B cell (primary cell): Measurements from ENCODE around the gene CEND1. TPM values are rescaled to one million over a fixed set of nuclear protein-coding genes. Genes with fewer than 3 reads are reported as not detected.

Source experiments
- ATAC-seq: fragments of 200-7000 bp; cut with Tn5 transposase; one replicate; pipeline ENCODE4 v1.10.0; 2021; ENCODE audit warnings: low read depth, mild to moderate bottlenecking, moderate number of reproducible peaks, moderate library complexity
- CTCF ChIA-PET: fragments of 350-600 bp; sonication (Branson Sonifier 250); formaldehyde crosslinking; loops from one replicate; lab custom pipeline; 2021; ENCODE audit warnings: antibody characterized with exemption, inconsistent platforms; lab: Charles Lee
- POLR2A ChIA-PET: fragments of 350-600 bp; sonication (Branson Sonifier 250); formaldehyde crosslinking; loops from one replicate; lab custom pipeline; 2021; ENCODE audit warnings: antibody characterized with exemption; lab: Charles Lee
- DNase-seq: peaks from one replicate; pipeline ENCODE4 v3.0.0; 2013
- H2AFZ ChIP-seq: 2 replicates; pipeline ENCODE4 v1.6.1; 2012; ENCODE audit warnings: mild to moderate bottlenecking, low read depth, low read length; ENCODE audit not compliant: insufficient read depth, poor library complexity, severe bottlenecking
- H3K27ac ChIP-seq, 2 donors: 1 replicate in 1 of 2; 2 replicates in 1 of 2; pipeline ENCODE4 v1.5.1; 2012 to 2013; ENCODE audit warnings: low read length in 2 of 2, mild to moderate bottlenecking in 2 of 2, moderate library complexity in 1 of 2
- H3K27me3 ChIP-seq, 4 experiments: fragments of 200-600 bp in 1 of 4; sonication (generic) in 1 of 4; replicated peaks in 1 of 4; 1 replicate in 2 of 4; 2 replicates in 2 of 4; pipeline versions ENCODE4 v1.6.1 to v1.7.0; 2013 to 2016; ENCODE audit warnings: low read length in 3 of 4, mild to moderate bottlenecking in 2 of 4, mixed read lengths in 1 of 4, moderate library complexity in 1 of 4; ENCODE audit not compliant: insufficient read depth in 4 of 4, control insufficient read depth in 3 of 4; ENCODE audit errors: control extremely low read depth in 1 of 4
- H3K36me3 ChIP-seq, 2 experiments: replicated peaks in 1 of 2; 1 replicate in 1 of 2; 2 replicates in 1 of 2; pipeline versions ENCODE4 v1.6.1 to v1.7.1; 2013; ENCODE audit warnings: low read length in 1 of 2; ENCODE audit not compliant: insufficient read depth in 2 of 2, control insufficient read depth in 1 of 2; ENCODE audit errors: control extremely low read depth in 1 of 2, extremely low read depth in 1 of 2
- H3K4me1 ChIP-seq, 2 donors: fragments of 200-600 bp in 1 of 2; sonication (generic) in 1 of 2; 1 replicate in 1 of 2; 2 replicates in 1 of 2; pipeline versions ENCODE4 v1.5.1 to v1.6.1; 2013 to 2017; ENCODE audit warnings: low read length in 2 of 2; ENCODE audit not compliant: control insufficient read depth in 2 of 2, insufficient read depth in 2 of 2
- H3K4me2 ChIP-seq: replicated peaks from 2 replicates; pipeline ENCODE3; 2012; ENCODE audit warnings: mild to moderate bottlenecking, low read depth, low read length; ENCODE audit not compliant: poor library complexity, severe bottlenecking
- H3K4me3 ChIP-seq, 5 experiments: fragments of 200-600 bp in 1 of 5; sonication (generic) in 1 of 5; 1 replicate in 3 of 5; 2 replicates in 2 of 5; pipeline versions ENCODE4 v1.5.1 to v1.7.0; 2011 to 2016; ENCODE audit warnings: low read length in 4 of 5, mild to moderate bottlenecking in 4 of 5, low read depth in 2 of 5, control low read depth in 1 of 5, moderate library complexity in 1 of 5; ENCODE audit not compliant: insufficient read depth in 1 of 5; ENCODE audit errors: control extremely low read depth in 1 of 5, extremely low read depth in 1 of 5
- H3K79me2 ChIP-seq: fragments of 200-600 bp; sonication (generic); one replicate; pipeline ENCODE4 v1.6.0; 2016; ENCODE audit warnings: low read length; ENCODE audit not compliant: control insufficient read depth, insufficient read depth
- H3K9ac ChIP-seq: fragments of 200-600 bp; sonication (generic); 2 replicates; pipeline ENCODE4 v1.6.1; 2017; ENCODE audit warnings: mild to moderate bottlenecking, low read length, moderate library complexity
- H3K9me3 ChIP-seq, 3 donors: one replicate each; pipeline versions ENCODE4 v1.6.1 to v1.7.1; 2013; ENCODE audit warnings: low read length in 2 of 3; ENCODE audit not compliant: control insufficient read depth in 2 of 3, insufficient read depth in 1 of 3; ENCODE audit errors: control extremely low read depth in 1 of 3
- H4K20me1 ChIP-seq: 2 replicates; pipeline ENCODE4 v1.6.0; 2012; ENCODE audit warnings: mild to moderate bottlenecking, low read length; ENCODE audit not compliant: insufficient read depth, control insufficient read depth, poor library complexity, severe bottlenecking
- H3K27ac Mint-ChIP-seq: one replicate; pipeline ENCODE4 v1.8.0; 2021; ENCODE audit warnings: mixed read lengths
- H3K27me3 Mint-ChIP-seq: one replicate; pipeline ENCODE4 v1.8.0; 2021; ENCODE audit warnings: mixed read lengths
- H3K4me1 Mint-ChIP-seq: one replicate; pipeline ENCODE4 v1.8.0; 2021; ENCODE audit warnings: mixed read lengths
- H3K4me3 Mint-ChIP-seq: one replicate; pipeline ENCODE4 v1.8.0; 2021; ENCODE audit warnings: mixed read lengths
- H3K9me3 Mint-ChIP-seq: one replicate; pipeline ENCODE4 v1.8.0; 2022; ENCODE audit warnings: mixed read lengths; ENCODE audit not compliant: insufficient read depth
- EZH2 ChIP-seq: IDR thresholded peaks from 2 replicates; pipeline ENCODE4 v1.6.1; 2012; ENCODE audit warnings: borderline replicate concordance, low read depth, mild to moderate bottlenecking, moderate library complexity, low read length; ENCODE audit not compliant: insufficient read depth, poor library complexity, severe bottlenecking
- WGBS: methylation state at CpG from one replicate; pipeline ENCODE4 v1.1.5; 2013; ENCODE audit warnings: missing lambda C conversion rate; ENCODE audit not compliant: insufficient coverage; 5-methylcytosine and 5-hydroxymethylcytosine counted together
- intact Hi-C: fragments of 100-400 bp; cut with micrococcal nuclease; formaldehyde crosslinking; loops from one replicate; pipeline ENCODE4 v1.10.0; 2022
- polyA plus RNA-seq: library from polyadenylated mRNA; depleted of rRNA; stranded (reverse); fragments of >200 nt; gene quantifications from 2 replicates; pipeline ENCODE4 v1.2.3, GENCODE V29; 2012
- total RNA-seq, 2 donors: library from RNA; stranded (reverse); fragments of 120-200 nt in 1 of 2; gene quantifications; 1 replicate in 1 of 2; 2 replicates in 1 of 2; pipeline versions ENCODE4 v1.2.3 to v1.2.4, GENCODE V29; 2013 to 2022
- TF ChIP-seq, protein P1 (sequence below): fragments of 200-600 bp; IDR thresholded peaks from one replicate; pipeline ENCODE4 v1.8.0; 2022; ENCODE audit warnings: antibody characterized with exemption, mild to moderate bottlenecking

Gene CEND1
- total and polyA plus RNA-seq, 2 donors (not counting 1 experiment from before 2014, with no cell fraction given): 0.13 to 0.39 TPM

DNA sequence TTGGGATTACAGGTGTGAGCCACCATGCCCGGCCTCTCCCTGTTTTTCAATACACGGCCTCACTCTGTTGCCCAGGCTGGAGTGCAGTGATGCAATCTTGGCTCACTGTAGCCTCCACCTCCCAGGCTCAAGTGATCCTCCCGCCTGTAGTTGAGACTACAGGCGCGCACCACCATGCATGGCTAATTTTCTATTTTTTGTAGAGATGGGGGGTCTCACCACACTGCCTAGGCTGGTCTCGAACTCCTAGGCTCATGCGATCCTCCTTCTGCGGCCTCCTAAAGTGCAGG lies 24.1 kb downstream of the CEND1 start:
- no peak overlapping the region for H2AFZ ChIP-seq
- H3K27ac ChIP-seq: no peak overlapping the region
- H3K4me3 Mint-ChIP-seq: no peak overlapping the region
- peaks cover 17% of the 10 kb centered on the region for H4K20me1 ChIP-seq
- intact Hi-C loops: loop anchor here (1.0 kb wide), 4 partner anchors 37 to 317 kb away; no protein-coding TSS in a partner anchor
- DNase-seq (no peak), ATAC-seq (no peak)
- peaks cover 2% of the 10 kb centered on the region for H3K4me1 Mint-ChIP-seq
- H3K27me3 Mint-ChIP-seq: no peaks in the 10 kb centered on the region
- H3K79me2 ChIP-seq: no peaks in the 10 kb centered on the region
- TF ChIP-seq, protein P1, sequence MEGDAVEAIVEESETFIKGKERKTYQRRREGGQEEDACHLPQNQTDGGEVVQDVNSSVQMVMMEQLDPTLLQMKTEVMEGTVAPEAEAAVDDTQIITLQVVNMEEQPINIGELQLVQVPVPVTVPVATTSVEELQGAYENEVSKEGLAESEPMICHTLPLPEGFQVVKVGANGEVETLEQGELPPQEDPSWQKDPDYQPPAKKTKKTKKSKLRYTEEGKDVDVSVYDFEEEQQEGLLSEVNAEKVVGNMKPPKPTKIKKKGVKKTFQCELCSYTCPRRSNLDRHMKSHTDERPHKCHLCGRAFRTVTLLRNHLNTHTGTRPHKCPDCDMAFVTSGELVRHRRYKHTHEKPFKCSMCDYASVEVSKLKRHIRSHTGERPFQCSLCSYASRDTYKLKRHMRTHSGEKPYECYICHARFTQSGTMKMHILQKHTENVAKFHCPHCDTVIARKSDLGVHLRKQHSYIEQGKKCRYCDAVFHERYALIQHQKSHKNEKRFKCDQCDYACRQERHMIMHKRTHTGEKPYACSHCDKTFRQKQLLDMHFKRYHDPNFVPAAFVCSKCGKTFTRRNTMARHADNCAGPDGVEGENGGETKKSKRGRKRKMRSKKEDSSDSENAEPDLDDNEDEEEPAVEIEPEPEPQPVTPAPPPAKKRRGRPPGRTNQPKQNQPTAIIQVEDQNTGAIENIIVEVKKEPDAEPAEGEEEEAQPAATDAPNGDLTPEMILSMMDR: no peak
- no peak for TF ChIP-seq EZH2
- POLR2A ChIA-PET: no interaction called here
- H3K36me3 ChIP-seq: peaks cover 0 to 49% of the 10 kb centered on the region in 2 experiments
- H3K4me2 ChIP-seq: no peak overlapping the region
- WGBS: 98% methylated on average over 6 of the region's 8 CpGs
- H3K9me3 ChIP-seq: no peaks in the 10 kb centered on the region
- no peaks in the 10 kb centered on the region for H3K9me3 Mint-ChIP-seq
- H3K9ac ChIP-seq: no peak overlapping the region
- no peak overlapping the region for H3K4me3 ChIP-seq
- no peak overlapping the region for H3K27ac Mint-ChIP-seq
- H3K4me1 ChIP-seq: no peaks in the 10 kb centered on the region
- CTCF ChIA-PET: interaction anchor here (0.7 to 3.4 kb wide), 4 partner anchors 19 to 211 kb away, joined by 3 to 16 read pairs (median 6); partner anchors contain the start of gene TALDO1
- no peaks in the 10 kb centered on the region for H3K27me3 ChIP-seq

DNA sequence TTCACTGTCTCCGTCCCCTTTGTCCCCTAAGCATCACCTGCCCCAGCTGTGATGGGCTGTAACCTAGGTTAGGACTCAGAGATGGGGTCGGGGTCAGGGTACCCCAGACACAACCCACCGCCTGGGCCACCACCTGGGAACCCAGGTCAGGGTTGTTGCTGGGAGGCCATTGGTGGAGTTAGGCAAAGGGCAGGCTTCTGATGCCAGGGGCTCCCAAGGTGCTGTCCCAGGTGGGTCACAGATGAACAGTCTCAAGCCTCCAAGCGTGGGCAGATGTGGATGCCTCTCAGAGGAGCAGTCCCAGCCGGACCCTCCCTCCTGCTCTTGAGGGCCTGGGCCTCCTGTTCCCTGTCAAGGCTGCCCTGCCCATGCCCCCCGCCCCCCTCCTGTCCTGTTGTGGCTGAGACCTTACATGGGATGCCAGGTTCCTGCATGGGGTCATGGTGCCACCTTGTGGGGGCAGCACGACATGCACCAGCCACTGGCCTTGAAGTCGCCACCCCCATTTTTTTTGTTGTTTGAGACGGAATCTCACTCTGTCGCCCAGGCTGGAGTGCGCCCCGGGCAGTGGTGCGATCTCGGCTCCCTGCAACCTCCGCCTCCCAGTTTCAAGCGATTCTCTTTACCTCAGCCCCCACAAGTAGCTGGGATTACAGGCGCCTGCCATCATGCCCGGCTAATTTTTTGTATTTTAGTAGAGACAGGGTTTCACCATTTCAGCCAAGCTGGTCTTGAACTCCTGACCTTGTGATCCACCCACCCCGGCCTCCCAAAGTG lies 24.7 kb downstream of the CEND1 start:
- H3K4me1 ChIP-seq: no peaks in the 10 kb centered on the region
- DNase-seq (peak; percentile 81), ATAC-seq (peak; percentile 86)
- H3K9me3 Mint-ChIP-seq: no peaks in the 10 kb centered on the region
- intact Hi-C loops: loop anchor here (1.0 kb wide), 4 partner anchors 37 to 317 kb away; no protein-coding TSS in a partner anchor
- H3K9ac ChIP-seq: no peak overlapping the region
- peaks cover 2% of the 10 kb centered on the region for H3K4me1 Mint-ChIP-seq
- peaks cover 2 to 46% of the 10 kb centered on the region in 2 experiments for H3K36me3 ChIP-seq
- H3K4me3 ChIP-seq: no peak overlapping the region
- POLR2A ChIA-PET: no interaction called here
- no peaks in the 10 kb centered on the region for H3K27me3 ChIP-seq
- no peaks in the 10 kb centered on the region for H3K27me3 Mint-ChIP-seq
- peak overlapping the region in 1 of 2 donors; percentile 12 for H3K27ac ChIP-seq
- peak overlapping the region; percentile 50 for H3K27ac Mint-ChIP-seq
- no peak overlapping the region for H3K4me2 ChIP-seq
- no peaks in the 10 kb centered on the region for H3K79me2 ChIP-seq
- peaks cover 17% of the 10 kb centered on the region for H4K20me1 ChIP-seq
- CTCF ChIA-PET: interaction anchor here (1.3 to 3.4 kb wide), 5 partner anchors 15 to 210 kb away, joined by 4 to 16 read pairs (median 8); no protein-coding TSS in a partner anchor
- no peak overlapping the region for H3K4me3 Mint-ChIP-seq
- no peak for TF ChIP-seq EZH2
- TF ChIP-seq, protein P1: peak; percentile 74
- WGBS: 79% methylated on average over 10 of the region's 19 CpGs
- no peaks in the 10 kb centered on the region for H3K9me3 ChIP-seq
- H2AFZ ChIP-seq: no peak overlapping the region
